CD4-positive, alpha-beta T cell (primary cell): ENCODE measurements around the gene MCM9. TPM values are rescaled to one million over a fixed set of nuclear protein-coding genes. Genes with fewer than 3 reads are reported as not detected.

Experiments
- ATAC-seq: fragments of 200-7000 bp; cut with Tn5 transposase; one replicate; pipeline ENCODE4 v1.10.0; 2022; ENCODE audit warnings: mild to moderate bottlenecking; ENCODE audit not compliant: poor library complexity
- CTCF ChIA-PET: fragments of 350-600 bp; sonication (Branson Sonifier 250); formaldehyde crosslinking; loops from one replicate; lab custom pipeline; 2021; ENCODE audit warnings: antibody characterized with exemption, inconsistent platforms; lab: Charles Lee
- POLR2A ChIA-PET: fragments of 350-600 bp; sonication (Branson Sonifier 250); formaldehyde crosslinking; loops from one replicate; lab custom pipeline; 2021; ENCODE audit warnings: antibody characterized with exemption, inconsistent platforms; lab: Charles Lee
- DNase-seq, 14 experiments: peaks; one replicate each; pipeline ENCODE4 v3.0.0-alpha.2; 2013 to 2020; ENCODE audit warnings: mixed read lengths in 2 of 14
- H3K27ac ChIP-seq, 2 donors: one replicate each; pipeline versions ENCODE4 v1.5.1 to v1.7.0; 2013; ENCODE audit warnings: low read length in 2 of 2, low read depth in 1 of 2, mild to moderate bottlenecking in 1 of 2
- H3K27me3 ChIP-seq, 2 experiments: 1 replicate in 1 of 2; 2 replicates in 1 of 2; pipeline versions ENCODE4 v1.6.1 to v1.7.0; 2013; ENCODE audit warnings: low read length in 2 of 2, control low read depth in 1 of 2, mild to moderate bottlenecking in 1 of 2, moderate library complexity in 1 of 2; ENCODE audit not compliant: insufficient read depth in 2 of 2, control insufficient read depth in 1 of 2
- H3K36me3 ChIP-seq: one replicate; pipeline ENCODE4 v1.6.1; 2013; ENCODE audit warnings: low read length, control low read depth; ENCODE audit not compliant: insufficient read depth
- H3K4me1 ChIP-seq: one replicate; pipeline ENCODE4 v1.6.1; 2013; ENCODE audit warnings: low read length, control low read depth; ENCODE audit not compliant: insufficient read depth
- H3K4me3 ChIP-seq: one replicate; pipeline ENCODE4 v1.5.1; 2013; ENCODE audit warnings: mild to moderate bottlenecking, low read length, moderate library complexity
- H3K9me3 ChIP-seq, 2 experiments: 1 replicate in 1 of 2; 2 replicates in 1 of 2; pipeline versions ENCODE4 v1.6.1 to v1.7.0; 2013; ENCODE audit warnings: low read length in 2 of 2, mild to moderate bottlenecking in 2 of 2, control low read depth in 1 of 2, moderate library complexity in 1 of 2; ENCODE audit not compliant: control insufficient read depth in 1 of 2, insufficient read depth in 1 of 2
- H3K27ac Mint-ChIP-seq: one replicate; pipeline ENCODE4 v1.8.0; 2020; ENCODE audit warnings: mixed read lengths
- H3K27me3 Mint-ChIP-seq: one replicate; pipeline ENCODE4 v1.8.0; 2021; ENCODE audit warnings: mixed read lengths
- H3K36me3 Mint-ChIP-seq: one replicate; pipeline ENCODE4 v1.8.0; 2021; ENCODE audit warnings: low read depth, mixed read lengths
- H3K4me1 Mint-ChIP-seq: one replicate; pipeline ENCODE4 v1.8.0; 2021; ENCODE audit warnings: low read depth, mixed read lengths
- H3K4me3 Mint-ChIP-seq: one replicate; pipeline ENCODE4 v1.8.0; 2020; ENCODE audit warnings: mild to moderate bottlenecking, mixed read lengths
- H3K9me3 Mint-ChIP-seq: one replicate; pipeline ENCODE4 v1.8.0; 2020; ENCODE audit warnings: mixed read lengths
- CTCF ChIP-seq: fragments of 200-600 bp; IDR thresholded peaks from one replicate; pipeline ENCODE4 v1.8.0; 2022; ENCODE audit warnings: antibody characterized with exemption, mild to moderate bottlenecking
- intact Hi-C, 2 experiments: fragments of 100-400 bp; cut with DNase I in 1 of 2; cut with micrococcal nuclease in 1 of 2; formaldehyde crosslinking; loops; one replicate each; pipeline versions ENCODE4 v1.15.1 to v1.9.0; 2023 to 2025; cut with DNase I, micrococcal nuclease
- total RNA-seq, 174 experiments: library from RNA in 2 of 174; stranded (reverse) in 2 of 174; gene quantifications; one replicate each; pipeline ENCODE4 v1.2.3 and lab custom pipeline; 2021 to 2026

Gene MCM9
- total RNA-seq, 2 experiments from 2014 or later, result 25.5 TPM

GRCh38 chr6:118862443-118862842 is 72.5 kb downstream of the MCM9 start:
- Histone ChIP-seq H3K27ac (no peak overlapping the region), H3K36me3 (peaks cover 6% of the 10 kb centered on the region), H3K9me3 (peaks cover 7 to 13% of the 10 kb centered on the region in 2 experiments), H3K27me3 (no peaks in the 10 kb centered on the region), H3K4me1 (peaks cover 25% of the 10 kb centered on the region), H3K4me3 (no peak overlapping the region)
- H3K27ac Mint-ChIP-seq, result no peak overlapping the region
- ChIA-PET CTCF (no interaction called here), POLR2A (no interaction called here)
- DNase-seq, result no peak
- no peak overlapping the region for H3K4me3 Mint-ChIP-seq
- intact Hi-C loops, result loop anchor here in 1 of 2 experiments (10.0 kb wide), 1 partner anchor 48 kb away; no protein-coding TSS in a partner anchor
- no peaks in the 10 kb centered on the region for H3K27me3 Mint-ChIP-seq
- no peak for TF ChIP-seq CTCF
- ATAC-seq, result no peak
- H3K9me3 Mint-ChIP-seq, result peaks cover 7% of the 10 kb centered on the region
- peaks cover 68% of the 10 kb centered on the region for H3K4me1 Mint-ChIP-seq
- peaks cover 31% of the 10 kb centered on the region for H3K36me3 Mint-ChIP-seq

- Mint-ChIP-seq H3K27me3 (no peaks in the 10 kb centered on the region), H3K27ac (no peak overlapping the region), H3K4me1 (peaks cover 64% of the 10 kb centered on the region), H3K9me3 (no peaks in the 10 kb centered on the region), H3K36me3 (peaks cover 27% of the 10 kb centered on the region), H3K4me3 (no peak overlapping the region)
- Histone ChIP-seq H3K27ac (no peak overlapping the region), H3K27me3 (no peaks in the 10 kb centered on the region), H3K9me3 (peaks cover 0 to 13% of the 10 kb centered on the region in 2 experiments), H3K36me3 (peaks cover 6% of the 10 kb centered on the region), H3K4me1 (peaks cover 25% of the 10 kb centered on the region), H3K4me3 (no peak overlapping the region)
- ATAC-seq, result no peak
- no peak for TF ChIP-seq CTCF
- ChIA-PET CTCF (no interaction called here), POLR2A (interaction anchor here (1.0 to 1.9 kb wide), 2 partner anchors 32 to 81 kb away, joined by 3 to 4 read pairs; no protein-coding TSS in a partner anchor)
- intact Hi-C loops, result loop anchor here in 1 of 2 experiments (10.0 kb wide), 1 partner anchor 46 kb away; no protein-coding TSS in a partner anchor
- DNase-seq, result no peak
Observed at GRCh38 chr6:118860880-118861279, 74.1 kb downstream of the MCM9 start.

GRCh38 chr6:118860363-118860762 is 74.6 kb downstream of the MCM9 start:
- no peak overlapping the region for H3K27ac Mint-ChIP-seq
- Histone ChIP-seq H3K27ac (no peak overlapping the region), H3K4me3 (no peak overlapping the region), H3K9me3 (peaks cover 0 to 13% of the 10 kb centered on the region in 2 experiments), H3K27me3 (no peaks in the 10 kb centered on the region), H3K36me3 (peaks cover 6% of the 10 kb centered on the region), H3K4me1 (peaks cover 22% of the 10 kb centered on the region)
- ChIA-PET POLR2A (interaction anchor here (1.9 kb wide), 1 partner anchor 33 kb away, joined by 4 read pairs; no protein-coding TSS in a partner anchor), CTCF (no interaction called here)
- no peaks in the 10 kb centered on the region for H3K27me3 Mint-ChIP-seq
- TF ChIP-seq CTCF, result no peak
- H3K36me3 Mint-ChIP-seq, result peaks cover 27% of the 10 kb centered on the region
- no peaks in the 10 kb centered on the region for H3K9me3 Mint-ChIP-seq
- no peak overlapping the region for H3K4me3 Mint-ChIP-seq
- no peak for DNase-seq
- ATAC-seq, result no peak
- intact Hi-C loops, result loop anchor here in 1 of 2 experiments (10.0 kb wide), 1 partner anchor 46 kb away; no protein-coding TSS in a partner anchor
- H3K4me1 Mint-ChIP-seq, result peaks cover 59% of the 10 kb centered on the region
